Measurements from ENCODE around the gene FBXL4.

The FBXL4 gene

DNA sequence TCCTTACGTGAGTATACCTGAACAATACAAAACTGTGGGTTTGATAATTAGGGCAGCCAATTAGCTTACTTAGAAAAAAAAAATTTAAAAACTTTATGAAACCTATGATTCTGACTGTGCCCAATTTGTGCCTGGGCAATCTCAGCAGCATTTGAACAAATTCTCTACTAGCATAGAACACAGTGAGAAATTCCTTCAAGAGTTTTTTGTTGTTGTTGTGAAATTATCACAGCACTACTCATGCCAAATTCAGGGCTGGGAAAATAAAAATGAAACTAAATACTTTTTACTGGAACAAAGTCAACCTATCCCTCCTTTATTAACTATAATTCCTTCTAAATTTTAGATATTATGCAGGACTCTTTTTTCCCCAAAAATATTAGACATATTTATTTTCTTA, 70.5 kb downstream of the FBXL4 start:
- no peak for DNase-seq

DNA sequence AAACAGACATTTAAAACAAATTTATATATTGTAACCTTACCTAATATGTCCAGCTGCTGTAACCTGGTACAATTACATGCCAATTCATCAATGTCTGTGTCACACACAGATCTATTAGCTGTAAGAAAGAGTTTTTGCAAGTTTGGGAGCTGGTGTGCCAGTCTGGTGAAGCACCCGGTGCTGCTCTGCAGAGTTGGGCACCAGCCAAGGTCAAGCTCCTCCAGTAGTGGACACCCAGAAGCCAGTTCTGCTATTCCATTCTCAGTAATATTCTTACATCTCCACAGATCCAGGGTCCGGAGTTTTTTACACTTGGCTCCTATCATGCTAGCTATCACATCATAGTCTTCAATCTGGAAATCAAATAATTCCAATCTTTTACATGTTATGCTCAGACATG, 72.4 kb downstream of the FBXL4 start:
- DNase-seq, result no peak

DNA sequence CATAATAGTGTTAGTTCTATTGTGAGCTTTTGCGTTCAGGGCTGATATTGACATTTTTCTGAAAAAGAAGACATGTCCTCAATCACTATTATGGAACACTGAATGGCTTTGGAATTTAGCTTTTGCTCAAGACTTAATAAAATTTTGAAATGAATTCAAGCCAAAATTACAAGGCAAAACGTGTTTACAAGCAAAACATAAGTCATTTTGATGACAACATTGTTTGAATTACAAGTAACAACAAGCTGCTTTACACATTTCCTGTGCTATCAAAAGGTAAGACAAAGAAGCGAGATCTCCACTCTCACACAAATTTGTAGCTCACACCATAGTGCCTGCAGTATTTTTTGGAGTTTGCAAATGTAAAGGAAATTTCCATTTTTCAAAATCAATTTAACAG, 75.9 kb downstream of the FBXL4 start:
- no peak for DNase-seq

DNA sequence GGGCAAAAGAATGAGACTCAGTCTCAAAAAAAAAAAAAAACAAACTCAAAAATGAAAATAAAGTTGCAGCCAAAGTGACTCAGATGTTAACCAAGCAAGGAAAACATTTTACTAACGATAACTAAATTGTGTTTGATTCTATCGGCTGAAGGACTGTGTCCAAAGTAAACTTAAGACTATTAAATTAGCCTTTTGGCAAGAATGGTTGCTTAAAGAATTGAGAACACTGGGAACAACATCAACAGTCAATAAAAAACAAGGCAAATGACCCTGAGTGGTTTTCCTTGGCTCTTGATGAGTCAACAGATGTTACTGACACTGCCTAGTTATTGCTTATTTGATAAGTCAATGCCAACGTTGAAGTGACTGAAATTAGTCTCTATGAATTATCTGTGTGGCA, 76.7 kb downstream of the FBXL4 start:
- no peak for DNase-seq

DNA sequence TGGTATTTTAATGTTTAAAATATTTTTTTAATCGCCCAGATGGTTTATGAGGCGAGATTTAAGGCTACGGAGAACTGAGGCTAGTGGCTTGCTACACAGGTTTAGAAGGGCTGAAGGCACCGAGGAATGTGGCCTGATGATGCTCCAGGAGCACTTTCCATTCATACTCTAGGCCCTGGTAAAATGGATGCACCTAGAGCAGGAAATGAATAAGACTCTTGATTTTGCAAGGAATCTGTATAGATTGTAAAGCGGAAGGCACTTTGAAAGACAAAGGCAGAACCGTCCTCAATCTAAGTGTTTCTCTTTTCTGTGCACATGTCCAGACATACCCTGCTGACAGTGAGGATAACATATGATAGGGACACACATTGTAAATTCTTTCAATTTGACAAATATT, 83.2 kb downstream of the FBXL4 start:
- DNase-seq, result no peak

DNA sequence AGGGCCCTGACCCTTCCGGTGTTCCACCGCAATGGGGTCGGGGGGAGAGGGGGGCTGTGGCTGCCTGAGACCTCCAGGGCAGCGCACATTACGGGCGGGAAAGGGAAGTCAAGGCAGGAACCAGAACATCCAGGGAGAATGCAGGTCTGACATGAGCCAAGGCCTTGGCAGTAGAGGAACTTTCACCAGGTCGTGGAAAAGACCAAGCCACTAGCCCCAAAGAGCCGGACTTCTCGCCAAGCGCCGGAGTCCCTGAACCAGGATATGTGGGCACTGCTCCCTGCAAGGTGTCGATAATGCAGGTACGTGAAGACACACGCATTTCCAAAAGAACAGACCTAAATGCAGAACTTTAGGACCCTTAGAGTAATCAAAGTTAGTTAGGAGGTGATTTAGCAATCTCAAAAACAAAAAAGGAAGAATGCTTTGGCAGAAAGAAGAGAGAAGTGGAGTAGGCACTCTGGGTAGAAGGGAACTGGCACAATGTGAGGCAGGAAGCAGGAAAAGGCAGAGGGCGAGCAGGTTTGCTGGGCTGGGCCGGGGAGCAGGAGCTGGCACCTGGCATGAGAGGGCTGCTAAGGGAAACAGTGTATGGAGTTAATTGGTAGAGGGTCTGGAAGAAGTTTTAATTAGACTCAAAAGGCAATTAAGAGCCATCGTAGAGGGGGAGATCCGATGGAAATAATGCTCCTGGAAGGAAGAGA, 99.1 kb downstream of the FBXL4 start:
- no peak for DNase-seq

DNA sequence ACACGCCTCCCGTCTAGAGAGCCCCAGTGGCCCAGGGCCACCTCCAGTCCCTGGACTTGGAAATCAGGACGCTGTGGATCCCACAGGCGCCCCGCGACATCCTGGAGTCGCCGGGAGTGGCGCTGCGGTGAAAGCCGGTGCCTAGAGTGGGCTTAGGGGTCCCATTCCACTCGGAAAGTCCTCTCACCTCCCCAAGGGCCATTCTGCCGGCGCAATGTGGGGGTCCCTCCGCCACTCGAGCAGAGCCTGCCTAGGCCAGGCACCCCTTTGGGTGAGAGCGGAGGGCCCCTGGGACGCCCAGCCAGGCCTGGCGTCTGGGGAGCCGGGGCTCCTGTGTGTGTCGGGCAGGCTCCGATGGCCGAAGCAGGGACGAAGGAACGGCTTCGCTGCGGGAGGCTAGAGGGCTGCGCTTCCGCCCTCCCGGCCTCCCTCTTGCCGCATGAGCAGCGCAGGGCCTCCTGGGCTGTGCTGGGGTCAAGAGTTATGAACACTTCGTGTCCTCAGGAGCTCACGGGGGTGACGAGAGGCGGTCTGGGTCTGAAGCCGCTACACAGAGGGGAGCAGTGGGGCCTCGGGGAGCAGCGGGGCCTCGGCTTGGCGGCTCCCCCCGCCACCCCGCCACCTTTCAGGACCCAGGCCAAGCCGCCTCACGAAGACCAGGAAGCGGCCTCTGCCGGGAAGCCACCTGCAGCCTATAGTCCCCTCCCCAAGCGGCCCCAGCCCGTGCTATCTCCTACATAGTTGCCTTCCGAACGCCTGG, 99.8 kb downstream of the FBXL4 start:
- DNase-seq, result no peak

DNA sequence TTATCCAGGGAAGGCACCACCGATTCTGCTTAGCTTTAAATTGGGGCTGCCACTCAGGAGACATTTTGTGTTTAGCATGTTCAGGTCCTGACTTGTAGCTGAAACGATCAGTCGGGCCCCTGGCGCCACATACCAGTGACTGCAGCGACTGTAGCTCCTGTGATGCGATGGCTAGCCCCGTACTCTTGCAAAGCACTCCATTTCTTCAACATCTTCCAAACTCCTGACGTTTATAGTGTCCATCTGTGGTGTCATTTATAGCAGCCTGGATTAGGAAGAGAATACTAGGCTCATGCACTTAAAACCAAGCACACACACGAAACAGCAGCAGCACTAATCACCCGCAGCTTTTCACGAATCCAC, 100.3 kb downstream of the FBXL4 start:
- DNase-seq, result no peak

DNA sequence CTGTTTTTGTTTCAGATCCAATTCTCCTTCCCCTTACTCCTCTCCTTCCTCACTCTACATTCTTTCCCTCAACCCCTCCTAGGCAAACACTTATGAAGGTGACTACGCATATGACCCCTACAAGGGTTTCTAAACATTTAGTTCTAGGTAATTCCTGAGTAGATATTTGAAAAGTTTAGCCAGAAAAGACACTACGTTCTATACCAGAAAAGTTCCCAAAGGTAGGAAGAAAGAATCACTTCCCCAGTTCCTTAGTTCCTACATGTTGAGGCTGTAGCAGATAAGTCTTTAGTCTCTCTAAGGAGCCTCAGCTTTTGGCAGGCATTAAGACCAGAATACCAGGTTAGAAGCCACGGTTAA, 101.7 kb downstream of the FBXL4 start:
- DNase-seq, result no peak

DNA sequence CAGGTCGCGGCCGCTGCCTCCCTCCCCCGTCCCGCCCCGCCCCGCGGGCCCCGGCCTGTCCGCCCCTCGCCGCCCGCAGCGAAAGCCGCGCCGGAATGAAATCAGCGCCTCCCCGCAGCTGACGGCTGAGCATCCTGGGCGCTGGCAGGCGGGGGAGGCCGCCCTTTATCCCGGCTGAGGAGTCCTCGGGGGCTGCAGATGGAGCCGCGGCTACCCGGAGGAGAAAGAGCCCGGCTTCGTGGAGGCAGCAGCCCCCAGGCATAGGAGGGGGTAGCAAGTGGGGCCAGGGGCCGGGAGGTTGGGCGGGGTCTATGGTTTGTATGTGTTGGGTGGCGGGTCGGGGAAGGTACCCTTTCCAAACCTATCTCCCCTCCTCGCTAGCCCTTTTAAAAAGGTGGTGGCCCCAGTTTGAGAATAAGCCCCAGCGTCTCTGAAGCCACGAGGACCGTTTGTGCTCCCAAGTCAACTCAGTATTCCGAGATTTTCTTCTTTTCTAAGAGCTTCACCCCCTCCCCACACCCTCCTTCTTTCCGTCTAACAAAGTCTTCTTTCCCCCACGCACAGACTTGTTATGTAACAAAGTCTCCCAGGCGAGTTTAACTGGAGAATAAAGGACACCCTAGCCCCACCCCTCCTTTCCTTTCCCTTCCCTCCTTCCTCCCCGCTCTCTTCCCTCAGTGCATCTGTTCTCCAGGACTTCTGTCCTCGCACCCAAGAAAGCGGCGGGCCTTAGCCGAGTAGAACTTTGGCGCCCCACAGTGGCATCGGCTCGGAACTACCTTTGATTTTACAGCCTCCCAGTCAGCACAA, 102.3 kb downstream of the FBXL4 start:
- peak; percentile 69 for DNase-seq

DNA sequence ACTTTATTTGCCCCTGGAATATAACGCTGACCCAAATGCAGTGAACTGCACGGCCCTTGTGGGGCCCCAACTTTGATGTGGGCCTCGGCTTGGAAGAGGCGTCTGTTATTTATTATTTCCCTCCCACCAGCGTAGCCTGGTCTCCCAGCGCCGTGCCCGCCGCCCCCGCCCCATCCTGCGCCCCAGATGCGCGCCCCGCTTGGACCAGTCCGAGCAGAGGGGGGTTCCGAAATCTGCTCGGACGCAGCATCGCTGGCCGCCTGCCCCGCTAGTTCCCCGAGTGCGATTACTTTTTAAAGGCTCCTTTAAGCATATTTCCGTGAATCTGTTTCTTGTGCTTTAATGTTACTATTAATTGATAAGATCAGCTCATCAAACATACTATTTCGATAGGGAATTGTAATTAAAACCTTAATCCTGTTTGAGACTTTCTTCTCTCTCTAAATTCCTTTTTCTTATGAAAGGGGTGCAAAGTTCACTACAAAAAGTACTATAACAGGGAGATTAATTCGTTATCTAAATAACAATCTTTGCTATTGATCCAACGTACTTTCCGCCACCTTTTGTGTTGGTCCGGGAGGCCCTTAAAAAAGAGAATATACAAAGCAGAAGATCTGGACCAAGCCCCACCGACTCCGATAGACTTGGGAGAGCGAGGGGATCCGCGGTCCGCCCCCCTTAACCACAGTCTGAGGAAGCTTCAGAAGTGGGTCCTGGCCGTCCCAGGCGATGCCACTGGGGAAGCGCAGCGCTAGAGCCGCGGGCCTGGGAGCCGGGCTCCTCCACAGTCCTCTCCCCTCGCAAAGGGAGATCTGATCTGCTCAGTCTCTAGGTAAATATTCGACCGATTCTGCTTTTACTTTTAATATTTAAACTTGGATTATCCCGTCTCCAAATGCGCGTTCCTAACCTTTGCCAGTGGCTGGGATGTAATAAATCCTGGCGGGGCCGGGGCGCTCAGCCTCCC, 103.2 kb downstream of the FBXL4 start:
- no peak for DNase-seq

DNA sequence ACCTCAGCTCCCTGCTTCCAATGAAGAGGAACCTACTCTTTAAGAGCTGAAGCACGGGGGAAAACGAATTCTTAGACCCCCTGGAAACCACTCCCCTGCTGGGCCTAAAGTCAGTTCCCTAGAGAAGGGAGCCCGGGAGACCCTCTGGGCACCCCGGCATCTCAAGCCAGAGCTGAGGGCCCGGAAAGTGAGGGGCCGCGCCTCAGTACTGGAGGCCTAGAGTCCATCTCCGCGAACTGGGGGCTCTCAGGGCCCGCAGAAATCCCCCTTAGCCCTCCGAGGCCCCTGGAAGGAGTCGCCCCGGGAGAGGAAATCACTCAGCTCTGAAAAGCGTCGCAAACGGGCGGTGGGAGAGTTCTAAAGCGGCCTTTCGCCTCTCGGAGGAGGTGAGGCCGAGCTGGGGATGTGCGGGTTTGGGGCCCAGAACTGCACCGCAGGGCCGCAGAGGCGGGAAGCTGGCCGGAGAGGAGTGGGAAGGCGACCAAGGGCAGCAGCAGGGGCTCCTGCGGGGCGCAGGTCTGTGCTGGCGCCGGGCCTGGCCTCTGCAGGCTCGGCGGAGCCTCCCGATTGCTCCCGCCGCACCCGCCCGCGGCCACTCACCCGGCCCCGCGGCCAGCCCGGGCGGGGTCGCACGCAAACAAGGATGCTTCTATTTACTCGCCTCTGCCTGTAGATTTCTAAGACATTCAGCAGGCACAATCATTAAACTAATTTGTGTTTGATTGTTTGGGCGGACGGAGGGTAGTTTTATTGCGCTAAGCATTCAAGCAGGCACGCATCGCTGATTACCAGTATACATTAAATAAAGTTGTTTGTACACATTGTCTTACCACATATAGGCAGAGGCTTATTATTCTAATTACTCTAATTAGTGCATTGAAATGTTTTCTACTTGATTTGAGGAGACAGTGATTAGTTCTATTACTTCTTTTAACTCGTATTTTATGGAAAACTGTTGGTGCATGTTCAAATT, 104.2 kb downstream of the FBXL4 start:
- no peak for DNase-seq

DNA sequence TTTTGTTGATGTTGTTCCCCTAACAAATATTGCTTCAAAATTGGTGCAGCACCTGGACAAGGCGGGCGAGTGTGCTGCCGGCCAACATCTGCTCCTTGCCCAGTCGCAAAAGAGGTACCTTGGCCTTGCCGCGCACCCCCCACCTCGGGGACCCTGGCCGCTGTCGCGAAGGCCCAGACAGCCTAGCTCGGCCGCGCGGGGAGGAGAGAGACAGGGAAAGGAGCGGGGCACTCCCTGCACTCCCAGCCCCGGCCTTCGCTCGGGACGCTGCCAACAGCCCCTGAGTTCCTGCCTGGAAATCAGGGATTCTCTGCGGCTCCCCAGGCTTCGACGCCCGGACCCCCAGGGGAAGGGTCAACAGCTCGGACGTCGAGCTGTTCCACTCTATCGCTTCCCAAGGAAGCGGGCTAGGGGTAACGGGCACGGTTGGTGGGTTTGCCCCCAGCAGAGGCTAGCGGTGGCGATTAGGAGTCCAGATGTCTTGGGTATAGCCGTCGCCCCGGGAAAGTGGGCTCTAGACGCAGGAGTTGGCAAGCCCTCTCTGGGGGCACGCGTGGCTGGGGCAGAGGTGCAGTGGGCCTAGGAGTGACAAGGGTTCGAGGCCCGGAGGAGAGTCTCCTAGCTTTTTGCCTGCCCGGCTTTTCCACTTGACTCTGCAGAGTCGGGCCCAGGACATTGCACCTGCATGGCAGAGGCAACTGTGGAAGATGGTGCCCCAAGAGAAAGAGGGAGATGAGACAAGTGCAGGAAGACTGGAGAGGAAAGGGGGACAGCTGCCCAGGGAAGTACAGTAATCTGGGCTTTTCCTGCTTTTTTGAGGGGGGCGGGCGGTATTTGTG, 105.2 kb downstream of the FBXL4 start:
- DNase-seq, result no peak

DNA sequence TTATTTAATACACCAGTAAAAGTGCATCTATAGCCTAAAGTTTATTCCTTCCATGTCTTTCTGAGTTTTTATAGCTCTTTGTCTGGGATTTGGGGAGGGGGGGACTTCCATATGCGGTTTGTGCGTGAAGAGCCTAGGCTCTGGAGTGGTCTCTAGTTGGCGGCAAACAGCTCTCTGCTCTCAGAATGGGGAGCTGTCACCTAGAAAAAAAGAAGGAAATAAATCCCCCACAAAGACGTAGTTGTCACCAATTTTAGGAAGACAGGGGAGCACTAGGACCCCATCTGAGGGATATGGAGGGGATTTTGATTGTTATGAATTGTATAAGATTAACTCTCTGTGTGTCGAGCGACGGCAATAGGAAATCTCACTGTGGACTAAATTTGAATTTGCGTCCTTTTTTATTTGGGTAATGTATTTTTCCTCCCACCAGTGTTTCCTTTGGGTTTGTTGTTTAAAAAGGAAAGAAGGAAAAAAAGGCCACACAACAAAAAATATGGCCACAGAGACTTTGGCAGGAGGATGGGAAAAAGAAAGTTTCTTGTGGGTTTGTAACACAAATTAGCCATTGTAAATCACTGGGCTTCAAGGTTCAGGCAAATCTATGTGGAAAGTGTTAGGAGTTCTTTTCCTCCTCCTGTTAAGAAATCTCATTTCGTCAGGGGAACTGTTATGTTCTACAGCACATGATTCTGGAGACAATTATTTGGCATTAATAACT, 106.0 kb downstream of the FBXL4 start:
- DNase-seq, result no peak

DNA sequence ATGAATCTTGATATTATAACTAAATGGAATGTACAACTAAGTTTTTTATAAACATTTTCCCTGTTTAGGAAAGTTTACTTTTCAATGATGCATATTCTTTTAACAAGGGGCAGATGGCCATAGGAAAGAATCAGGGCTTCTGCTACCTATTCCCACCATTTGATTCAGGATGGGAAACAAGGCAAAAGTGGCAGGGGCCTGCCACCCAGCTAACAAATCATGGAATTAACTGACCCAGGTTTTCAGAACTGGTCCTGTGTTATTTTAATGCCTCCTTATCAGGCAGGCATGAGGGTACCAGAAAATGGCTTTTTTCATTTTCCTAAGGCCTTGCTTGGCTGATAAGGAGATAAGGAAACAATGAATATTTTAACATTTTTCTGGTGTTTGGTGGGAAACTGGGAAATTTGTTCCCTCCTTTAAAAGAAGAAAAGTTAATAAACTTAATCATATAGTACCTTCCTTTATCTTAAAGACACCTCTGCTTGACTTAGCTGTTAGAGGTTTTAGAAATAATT, 106.7 kb downstream of the FBXL4 start:
- no peak for DNase-seq

DNA sequence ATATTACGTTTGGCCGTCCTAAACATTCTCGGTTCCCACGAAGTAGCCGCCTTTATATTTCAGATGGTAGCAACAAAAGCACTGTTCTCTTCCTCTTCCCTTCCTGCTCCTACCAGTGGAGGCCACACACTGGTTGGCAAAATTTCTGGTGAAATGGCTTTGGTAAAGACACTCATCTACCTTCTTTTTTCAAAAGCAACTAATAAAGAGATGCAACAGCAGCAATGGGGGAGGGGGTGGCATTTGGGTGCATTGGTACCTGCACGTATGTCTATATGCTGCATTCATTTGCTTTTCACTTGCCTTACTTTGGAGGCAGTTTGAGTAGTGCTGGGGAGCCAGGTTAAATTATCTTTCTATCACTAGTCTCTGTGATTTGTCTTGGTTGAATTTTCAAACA, 107.4 kb downstream of the FBXL4 start:
- no peak for DNase-seq

DNA sequence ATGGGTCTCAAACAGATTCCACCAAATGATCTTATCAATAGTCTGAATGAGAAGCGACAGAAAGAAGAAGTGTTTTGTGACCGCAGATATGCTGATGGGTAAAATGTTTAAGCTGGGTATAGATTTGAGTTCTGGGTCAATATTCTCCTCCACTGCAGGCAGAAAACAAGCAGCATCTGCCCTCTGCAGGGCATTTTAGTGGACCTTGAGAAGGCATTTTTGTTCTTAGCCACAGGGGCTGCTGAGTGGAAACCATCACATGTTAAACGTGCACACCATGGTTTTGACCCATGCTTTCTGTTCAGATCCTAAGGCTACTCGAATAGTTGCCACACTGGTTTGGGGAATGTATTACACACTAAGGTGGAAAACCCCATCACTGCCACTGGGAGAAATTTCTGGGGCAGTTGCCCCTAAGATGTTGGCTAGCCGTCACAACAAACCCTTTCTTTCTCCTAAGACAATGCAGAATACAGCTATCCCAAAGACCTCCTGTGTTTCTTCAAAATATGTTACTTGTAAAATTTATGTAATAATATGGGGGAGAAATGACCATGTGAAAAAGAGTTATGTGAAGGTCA, 107.9 kb downstream of the FBXL4 start:
- DNase-seq, result no peak

DNA sequence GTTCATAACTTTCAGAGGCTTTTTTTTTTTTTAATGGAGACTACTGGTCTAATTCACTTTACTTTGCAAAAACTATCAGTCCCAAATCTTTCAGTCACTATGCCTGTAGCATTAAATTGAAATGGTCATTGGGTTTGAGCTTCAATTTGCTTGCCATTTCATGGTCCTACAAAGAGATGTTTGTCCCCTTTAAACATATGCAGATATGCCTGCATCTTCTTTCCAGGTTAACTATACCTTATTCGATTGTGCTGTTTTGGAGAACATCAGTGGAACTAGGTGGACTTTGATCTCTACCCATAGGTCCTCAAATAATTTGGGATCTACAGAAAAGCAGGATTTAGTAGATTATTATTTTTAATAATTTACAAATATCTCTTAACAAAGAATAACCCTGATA, 108.8 kb downstream of the FBXL4 start:
- no peak for DNase-seq

DNA sequence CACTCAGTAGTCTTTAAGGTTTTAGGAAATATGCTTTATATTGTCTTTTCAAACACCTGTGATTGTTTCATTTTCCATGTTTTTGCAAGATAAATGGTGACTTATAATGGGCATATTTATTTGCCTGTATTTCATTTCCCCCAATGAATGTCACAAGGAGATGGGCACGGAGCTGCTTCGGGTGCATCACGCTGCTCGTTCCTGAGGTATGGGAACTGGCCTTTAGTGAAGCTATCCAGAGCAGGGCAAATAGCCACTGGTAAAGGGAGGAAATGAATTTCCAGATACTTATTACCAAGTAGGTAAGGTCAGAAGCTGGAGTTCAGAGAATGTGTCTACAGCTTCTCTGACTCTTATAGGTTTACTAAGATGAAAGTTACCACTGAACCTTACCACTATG, 109.7 kb downstream of the FBXL4 start:
- DNase-seq, result no peak

Data from activated CD4-positive, alpha-beta T cell treated with anti-CD3 and anti-CD28 coated beads, Interleukin-10, Interleukin-2, amounts not matched to agents 100 ng/mL and 50 ng/mL, durations not matched to agents 16 hours and 8 hours (primary cell).